Natural killer cell (primary cell): ENCODE data around the gene RAB9A. TPM values are rescaled to one million over a fixed set of nuclear protein-coding genes. Genes with fewer than 3 reads are reported as not detected.

Experiments
- ATAC-seq, 3 donors: fragments of 150-1000 bp in 2 of 3; fragments of 200-7000 bp in 1 of 3; cut with Tn5 transposase; 1 replicate in 1 of 3; 2 replicates in 2 of 3; pipeline ENCODE4 v1.10.0; 2021; ENCODE audit warnings: mild to moderate bottlenecking in 2 of 3, moderate library complexity in 2 of 3
- DNase-seq, 2 donors: peaks; one replicate each; pipeline versions ENCODE4 v3.0.0 to v3.0.0-alpha.2; 2013 to 2021; ENCODE audit warnings: mixed read lengths in 1 of 2
- H3K27ac ChIP-seq: one replicate; pipeline ENCODE4 v1.5.1; 2013; ENCODE audit warnings: mild to moderate bottlenecking, low read length
- H3K27me3 ChIP-seq: one replicate; pipeline ENCODE4 v1.6.1; 2013; ENCODE audit warnings: low read length; ENCODE audit not compliant: control insufficient read depth, insufficient read depth
- H3K36me3 ChIP-seq: one replicate; pipeline ENCODE4 v1.6.1; 2013; ENCODE audit warnings: low read length; ENCODE audit not compliant: control insufficient read depth, insufficient read depth
- H3K4me1 ChIP-seq: one replicate; pipeline ENCODE4 v1.6.1; 2013; ENCODE audit warnings: low read length; ENCODE audit not compliant: control insufficient read depth, insufficient read depth
- H3K4me3 ChIP-seq: one replicate; pipeline ENCODE4 v1.5.1; 2013; ENCODE audit warnings: low read length
- H3K9me3 ChIP-seq: one replicate; pipeline ENCODE4 v1.6.1; 2013; ENCODE audit warnings: low read length; ENCODE audit not compliant: control insufficient read depth, insufficient read depth
- H3K27ac Mint-ChIP-seq, 2 donors: one replicate each; pipeline ENCODE4 v1.8.0; 2022; ENCODE audit warnings: mild to moderate bottlenecking in 2 of 2, mixed read lengths in 2 of 2, moderate library complexity in 1 of 2
- H3K27me3 Mint-ChIP-seq, 2 donors: one replicate each; pipeline ENCODE4 v1.8.0; 2022; ENCODE audit warnings: low read depth in 2 of 2, mixed read lengths in 2 of 2
- H3K36me3 Mint-ChIP-seq: one replicate; pipeline ENCODE4 v1.8.0; 2022; ENCODE audit warnings: mixed read lengths
- H3K4me1 Mint-ChIP-seq, 2 donors: one replicate each; pipeline ENCODE4 v1.8.0; 2022; ENCODE audit warnings: mixed read lengths in 2 of 2
- H3K4me3 Mint-ChIP-seq: one replicate; pipeline ENCODE4 v1.8.0; 2022; ENCODE audit warnings: mild to moderate bottlenecking, moderate library complexity, mixed read lengths
- H3K9me3 Mint-ChIP-seq, 2 donors: one replicate each; pipeline ENCODE4 v1.8.0; 2022; ENCODE audit warnings: mixed read lengths in 2 of 2
- WGBS: methylation state at CpG from one replicate; pipeline ENCODE4 v1.1.7; 2013; ENCODE audit warnings: missing lambda C conversion rate; ENCODE audit not compliant: insufficient coverage; 5-methylcytosine and 5-hydroxymethylcytosine counted together
- intact Hi-C: fragments of 100-400 bp; cut with micrococcal nuclease; formaldehyde crosslinking; loops from one replicate; pipeline ENCODE4 v1.14.2; 2022
- total RNA-seq, 4 donors: library from RNA; stranded (reverse); fragments of 120-200 nt in 1 of 4; gene quantifications; one replicate each; pipeline versions ENCODE4 v1.2.3 to v1.2.4, GENCODE V29; 2013 to 2022
- TF ChIP-seq, protein P1 (sequence below): fragments of 200-600 bp; IDR thresholded peaks from one replicate; pipeline ENCODE4 v1.8.0; 2022; ENCODE audit warnings: antibody characterized with exemption

The RAB9A gene
- total RNA-seq, 3 donors from 2014 or later (not counting 1 experiment from before 2014, with no cell fraction given): 27.0 to 36.9 (median 32.9) TPM

DNA sequence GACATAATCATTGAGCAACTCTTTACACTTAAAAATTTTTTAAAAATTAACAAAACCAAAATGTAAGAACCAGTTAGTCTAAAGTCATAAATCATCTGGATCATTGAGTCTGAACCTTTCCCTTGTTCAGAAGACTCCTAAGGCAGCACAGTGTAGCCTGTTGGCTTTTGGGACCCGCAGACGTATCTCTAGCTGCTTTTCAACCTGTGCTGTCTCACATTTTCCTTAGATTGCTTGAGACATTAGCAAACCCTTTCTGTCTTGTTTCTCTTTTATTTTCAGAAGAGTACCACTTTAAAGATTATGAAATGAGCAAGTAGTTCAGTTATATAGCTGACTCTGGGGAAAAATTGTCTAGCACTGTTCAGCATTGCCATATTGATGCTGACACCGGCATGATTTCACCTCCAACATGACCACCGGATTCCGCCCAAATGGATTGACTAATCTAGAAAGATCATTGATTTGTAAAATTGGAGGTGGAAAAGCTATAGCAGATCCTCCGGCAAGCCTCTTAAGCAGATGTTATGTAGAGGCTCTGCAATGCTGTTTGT is 27.1 kb upstream of the RAB9A start:
- Mint-ChIP-seq H3K27ac (peak overlapping the region in 1 of 2 donors; percentile 16), H3K27me3 (no peaks in the 10 kb centered on the region), H3K4me1 (peaks cover 7 to 13% of the 10 kb centered on the region in 2 donors), H3K9me3 (no peaks in the 10 kb centered on the region), H3K4me3 (no peak overlapping the region), H3K36me3 (peaks cover 34% of the 10 kb centered on the region)
- no peak overlapping the region for H3K4me3 ChIP-seq
- DNase-seq: peak in 1 of 2 donors; percentile 7
- no peaks in the 10 kb centered on the region for H3K9me3 ChIP-seq
- no peaks in the 10 kb centered on the region for H3K4me1 ChIP-seq
- H3K27me3 ChIP-seq: no peaks in the 10 kb centered on the region
- intact Hi-C loops: no loop called here
- ATAC-seq: no peak
- peaks cover 19% of the 10 kb centered on the region for H3K36me3 ChIP-seq
- 100% methylated on average over 3 of the region's 6 CpGs for WGBS
- H3K27ac ChIP-seq: no peak overlapping the region
- TF ChIP-seq, protein P1, sequence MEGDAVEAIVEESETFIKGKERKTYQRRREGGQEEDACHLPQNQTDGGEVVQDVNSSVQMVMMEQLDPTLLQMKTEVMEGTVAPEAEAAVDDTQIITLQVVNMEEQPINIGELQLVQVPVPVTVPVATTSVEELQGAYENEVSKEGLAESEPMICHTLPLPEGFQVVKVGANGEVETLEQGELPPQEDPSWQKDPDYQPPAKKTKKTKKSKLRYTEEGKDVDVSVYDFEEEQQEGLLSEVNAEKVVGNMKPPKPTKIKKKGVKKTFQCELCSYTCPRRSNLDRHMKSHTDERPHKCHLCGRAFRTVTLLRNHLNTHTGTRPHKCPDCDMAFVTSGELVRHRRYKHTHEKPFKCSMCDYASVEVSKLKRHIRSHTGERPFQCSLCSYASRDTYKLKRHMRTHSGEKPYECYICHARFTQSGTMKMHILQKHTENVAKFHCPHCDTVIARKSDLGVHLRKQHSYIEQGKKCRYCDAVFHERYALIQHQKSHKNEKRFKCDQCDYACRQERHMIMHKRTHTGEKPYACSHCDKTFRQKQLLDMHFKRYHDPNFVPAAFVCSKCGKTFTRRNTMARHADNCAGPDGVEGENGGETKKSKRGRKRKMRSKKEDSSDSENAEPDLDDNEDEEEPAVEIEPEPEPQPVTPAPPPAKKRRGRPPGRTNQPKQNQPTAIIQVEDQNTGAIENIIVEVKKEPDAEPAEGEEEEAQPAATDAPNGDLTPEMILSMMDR: no peak

GRCh38 chrX:13662355-13662791 is 26.6 kb upstream of the RAB9A start:
- Histone ChIP-seq H3K27ac (no peak overlapping the region), H3K4me3 (no peak overlapping the region)
- H3K27ac Mint-ChIP-seq: no peak overlapping the region

DNA sequence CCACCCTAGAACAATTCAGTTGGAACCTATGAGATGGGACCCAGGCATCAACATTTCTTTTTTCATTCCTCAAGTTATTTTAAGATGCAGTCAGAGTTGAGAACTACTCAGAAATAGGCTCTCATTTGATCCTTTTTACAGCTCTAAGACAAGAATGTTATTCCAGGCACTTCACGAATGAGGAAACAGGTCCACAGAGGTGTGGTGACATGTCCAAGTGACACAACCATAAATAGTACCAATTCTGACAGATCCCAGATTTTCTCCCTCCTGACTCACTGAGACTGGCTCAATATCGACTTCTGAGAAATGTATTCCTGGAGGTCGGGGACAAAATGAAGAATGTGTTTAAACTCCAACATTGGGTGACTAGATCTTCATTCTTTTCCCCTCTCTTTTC is 24.9 kb upstream of the RAB9A start:
- H3K36me3 ChIP-seq: peaks cover 19% of the 10 kb centered on the region
- no peaks in the 10 kb centered on the region for H3K27me3 ChIP-seq
- H3K27ac ChIP-seq: no peak overlapping the region
- no peak overlapping the region for H3K4me3 Mint-ChIP-seq
- peaks cover 1 to 2% of the 10 kb centered on the region in 2 donors for H3K4me1 Mint-ChIP-seq
- H3K4me3 ChIP-seq: no peak overlapping the region
- no peaks in the 10 kb centered on the region for H3K9me3 Mint-ChIP-seq
- H3K36me3 Mint-ChIP-seq: peaks cover 30% of the 10 kb centered on the region
- DNase-seq: no peak
- intact Hi-C loops: no loop called here
- TF ChIP-seq, protein P1: no peak
- H3K4me1 ChIP-seq: peaks cover 3% of the 10 kb centered on the region
- H3K27me3 Mint-ChIP-seq: no peaks in the 10 kb centered on the region
- H3K27ac Mint-ChIP-seq: no peak overlapping the region
- 93% methylated on average over 1 of the region's 3 CpGs for WGBS
- ATAC-seq: no peak
- H3K9me3 ChIP-seq: no peaks in the 10 kb centered on the region

More at GRCh38 chrX:13662355-13662791, 26.6 kb upstream of the RAB9A start:
- intact Hi-C loops: no loop called here
- 76% methylated on average over 6 of the region's 6 CpGs for WGBS
- Mint-ChIP-seq H3K4me1 (peaks cover 7 to 13% of the 10 kb centered on the region in 2 donors), H3K4me3 (no peak overlapping the region), H3K27me3 (no peaks in the 10 kb centered on the region), H3K9me3 (no peaks in the 10 kb centered on the region), H3K36me3 (peaks cover 30% of the 10 kb centered on the region)
- Histone ChIP-seq H3K36me3 (peaks cover 19% of the 10 kb centered on the region), H3K27me3 (no peaks in the 10 kb centered on the region), H3K4me1 (no peaks in the 10 kb centered on the region), H3K9me3 (no peaks in the 10 kb centered on the region)
- TF ChIP-seq, protein P1: no peak
- ATAC-seq: no peak
- no peak for DNase-seq

- Histone ChIP-seq H3K27me3 (no peaks in the 10 kb centered on the region), H3K4me1 (peaks cover 7% of the 10 kb centered on the region), H3K27ac (no peak overlapping the region), H3K9me3 (no peaks in the 10 kb centered on the region), H3K4me3 (no peak overlapping the region), H3K36me3 (peaks cover 19% of the 10 kb centered on the region)
- H3K27ac Mint-ChIP-seq: no peak overlapping the region
- no peaks in the 10 kb centered on the region for H3K4me1 Mint-ChIP-seq
- H3K9me3 Mint-ChIP-seq: no peaks in the 10 kb centered on the region
- no peaks in the 10 kb centered on the region for H3K27me3 Mint-ChIP-seq
- no peak for DNase-seq
- no peak overlapping the region for H3K4me3 Mint-ChIP-seq
- TF ChIP-seq, protein P1: no peak
- 90% methylated on average over 3 of the region's 3 CpGs for WGBS
- H3K36me3 Mint-ChIP-seq: peaks cover 37% of the 10 kb centered on the region
- no peak for ATAC-seq
- intact Hi-C loops: no loop called here
Observed at GRCh38 chrX:13666836-13667235, 22.1 kb upstream of the RAB9A start.
